NCI-H748 treated with DMSO at 0.1 percent for 48 hours (cell line): ENCODE results near the gene PIMREG.

Experiments used
- DNase-seq: peaks from one replicate; lab custom pipeline; 2025; lab: John Stamatoyannopoulos, UW

Gene PIMREG

DNA sequence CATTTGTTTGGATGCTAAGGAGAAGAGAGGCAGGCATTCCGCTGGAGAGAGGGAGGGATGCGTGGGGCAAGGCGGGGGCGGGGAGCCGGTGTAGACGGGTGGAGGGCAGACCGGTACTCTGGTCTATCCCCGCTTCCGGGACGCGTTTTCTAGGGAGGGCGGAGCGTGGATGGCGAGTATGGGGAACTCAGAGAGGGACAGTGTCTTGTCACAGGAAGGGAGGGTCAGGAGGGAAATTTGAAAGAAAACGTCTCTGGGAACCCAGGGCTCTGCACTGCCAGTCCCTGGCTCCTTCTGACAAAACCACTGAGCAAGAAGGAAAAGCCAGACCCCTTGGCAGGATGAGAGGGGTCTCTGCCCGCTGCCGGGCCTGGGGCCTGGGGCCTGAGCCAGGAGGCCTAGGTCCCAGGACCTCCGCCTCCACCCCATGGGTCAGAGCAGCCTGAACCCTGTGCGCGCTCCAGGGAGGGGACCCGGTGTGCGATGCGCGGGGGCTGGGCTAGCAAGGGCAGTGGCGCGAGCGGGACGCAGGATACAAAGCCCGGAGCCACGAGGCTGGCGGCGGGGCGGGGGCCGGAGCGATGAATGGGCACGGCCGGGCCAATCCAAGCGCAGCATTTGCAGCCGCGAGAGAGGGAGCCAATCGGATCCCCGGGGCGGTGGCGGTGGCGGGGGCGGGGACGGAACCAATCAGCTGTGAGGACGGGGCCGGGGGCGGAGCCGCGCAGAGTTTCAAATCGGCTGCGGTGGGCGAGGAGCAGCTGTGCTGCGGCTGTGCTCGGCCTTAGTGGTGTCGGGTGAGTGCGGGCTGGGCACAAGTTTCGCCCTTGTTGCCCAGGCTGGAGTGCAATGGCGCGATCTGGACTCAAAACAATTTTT is at the start of gene PIMREG:
Gene PIMREG (plus strand): TSS at position 764 of the 879 bp plus-strand sequence. CDS start 656 bp downstream, outside the sequence.
- DNase-seq: peak; percentile 99

GRCh38 chr17:6398955-6399354 is 45.3 kb upstream of the PIMREG start:
- DNase-seq: no peak

DNA sequence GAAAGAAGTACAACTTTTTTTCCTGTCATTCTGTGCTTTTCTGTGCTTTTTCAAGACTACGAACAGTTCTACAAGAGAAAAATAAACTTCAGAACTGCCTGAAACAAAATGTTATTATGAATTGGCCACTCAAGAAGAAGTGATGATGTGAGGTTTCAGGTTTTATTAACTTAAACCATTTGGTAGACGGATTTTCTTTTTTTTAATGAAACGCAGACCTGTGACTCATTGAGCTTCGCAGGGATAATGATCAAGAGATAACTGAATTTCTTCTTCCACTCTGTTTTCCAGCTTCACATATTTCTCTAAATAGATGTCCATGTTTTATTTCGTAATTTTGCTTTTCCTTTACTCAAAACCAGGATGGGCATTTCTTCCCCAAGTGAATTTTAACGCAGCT is 42.0 kb upstream of the PIMREG start:
- DNase-seq: no peak

DNA sequence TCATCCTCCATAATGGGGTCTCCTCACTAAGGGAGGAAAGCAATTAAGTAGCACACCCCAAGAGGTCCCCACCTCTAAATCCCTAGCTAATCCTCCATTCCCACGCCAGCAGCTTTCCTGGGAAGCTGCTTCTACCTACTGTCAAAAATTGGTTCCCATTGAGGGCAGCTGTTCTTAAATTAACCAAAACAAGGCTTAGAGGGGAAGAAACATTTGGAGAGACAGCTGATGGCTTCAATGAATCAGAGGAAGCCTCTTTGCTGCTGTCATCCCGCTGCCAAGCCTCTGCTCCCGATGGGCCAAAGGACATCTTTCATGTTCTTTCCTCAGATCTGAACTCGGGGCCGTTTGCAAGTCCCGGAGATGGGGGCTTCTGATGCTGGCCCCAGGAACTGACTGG is 36.0 kb upstream of the PIMREG start:
- no peak for DNase-seq

DNA sequence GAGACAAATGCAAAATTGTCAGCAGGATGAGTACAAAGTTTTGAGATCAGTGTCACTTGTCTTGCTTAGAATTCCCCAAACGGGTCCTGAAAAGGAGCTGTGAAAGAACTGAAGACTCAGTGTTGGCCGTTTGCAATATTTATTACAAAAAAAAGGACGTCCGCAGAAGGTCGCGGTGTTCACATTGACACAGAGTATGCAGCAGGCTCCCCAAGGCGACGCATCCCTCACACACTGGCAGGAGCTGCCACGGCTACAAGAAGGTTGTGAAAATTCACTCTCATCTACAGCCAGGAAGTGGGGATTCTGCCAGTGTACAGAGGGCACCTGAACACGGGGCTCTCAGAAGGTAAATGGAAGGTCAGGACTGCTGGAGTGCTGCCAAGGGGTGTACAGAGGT is 35.5 kb upstream of the PIMREG start:
- DNase-seq: no peak

GRCh38 chr17:6413065-6413464 is 31.2 kb upstream of the PIMREG start:
- DNase-seq: peak; percentile 75

DNA sequence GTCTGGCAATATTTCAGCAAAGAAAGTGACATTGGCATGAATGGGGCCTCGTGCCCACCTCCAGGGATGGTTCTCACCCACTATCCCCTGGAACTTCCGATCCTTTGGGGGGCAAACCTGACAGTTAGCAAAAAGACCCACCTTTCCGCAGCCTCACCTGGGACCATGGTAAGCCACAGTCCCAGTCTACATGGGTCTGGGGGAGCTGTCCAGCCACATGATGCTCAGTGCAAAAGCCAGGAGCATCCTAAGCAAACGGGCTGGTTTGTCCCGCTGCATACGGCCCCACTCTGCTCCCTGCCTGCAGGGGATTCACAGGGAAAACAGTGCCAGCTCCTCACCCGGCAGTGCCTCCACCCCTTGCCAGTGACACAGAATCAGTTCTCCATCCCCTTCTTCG is 28.6 kb upstream of the PIMREG start:
- DNase-seq: no peak

DNA sequence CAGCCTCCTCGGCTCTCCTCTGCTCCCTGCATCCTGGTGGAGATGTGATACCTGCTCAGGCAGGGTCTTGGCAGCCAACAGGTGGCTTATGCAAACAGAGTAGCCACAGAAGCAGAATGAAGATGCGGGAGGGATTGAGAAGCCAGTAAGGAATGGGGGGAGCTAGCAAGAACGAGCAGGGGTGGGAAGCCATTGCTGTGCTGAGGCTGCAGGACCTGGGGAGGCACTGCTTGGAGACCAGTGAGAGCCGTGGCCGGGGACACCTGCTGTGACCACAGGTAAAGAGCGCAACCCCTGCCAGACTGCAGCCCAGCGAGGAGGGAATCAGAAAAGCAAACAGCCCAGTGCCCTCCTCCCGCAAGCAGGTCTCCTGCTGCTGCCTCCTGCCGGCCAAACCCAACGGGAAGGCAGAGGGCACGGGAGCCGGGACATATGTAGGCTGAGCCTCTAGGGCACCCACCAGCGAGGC is 24.0 kb upstream of the PIMREG start:
- no peak for DNase-seq

GRCh38 chr17:6421700-6422604 is 22.3 kb upstream of the PIMREG start:
- DNase-seq: peak; percentile 59

- DNase-seq: no peak
These were observed 21.5 kb upstream of the PIMREG start for GRCh38 chr17:6422654-6423241.

- no peak for DNase-seq
These were observed 20.3 kb upstream of the PIMREG start for GRCh38 chr17:6423931-6424330.

DNA sequence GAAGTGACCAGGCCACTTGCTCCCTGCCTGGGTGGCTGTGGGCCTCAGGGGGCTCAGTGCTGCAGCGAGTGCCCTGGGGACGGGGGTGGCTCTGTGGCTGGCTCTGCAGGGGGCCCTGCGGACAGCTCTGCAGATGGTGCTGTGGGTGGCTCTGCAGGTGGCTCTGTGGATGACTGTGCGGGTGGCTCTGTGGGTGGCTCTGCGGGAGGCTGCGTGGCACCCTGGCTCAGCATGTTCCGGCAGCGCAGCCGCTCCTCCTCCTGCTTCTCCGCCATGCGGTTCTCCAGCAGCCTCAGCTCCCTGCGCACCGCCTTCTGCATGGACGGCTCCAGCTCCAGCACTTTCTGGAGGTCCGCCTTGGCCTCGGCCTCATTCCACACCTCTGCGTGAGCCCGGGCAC is 18.8 kb upstream of the PIMREG start:
- DNase-seq: no peak

GRCh38 chr17:6426356-6427101 is 17.7 kb upstream of the PIMREG start:
- no peak for DNase-seq

- no peak for DNase-seq
These were observed 16.9 kb upstream of the PIMREG start for GRCh38 chr17:6427279-6427781.

DNA sequence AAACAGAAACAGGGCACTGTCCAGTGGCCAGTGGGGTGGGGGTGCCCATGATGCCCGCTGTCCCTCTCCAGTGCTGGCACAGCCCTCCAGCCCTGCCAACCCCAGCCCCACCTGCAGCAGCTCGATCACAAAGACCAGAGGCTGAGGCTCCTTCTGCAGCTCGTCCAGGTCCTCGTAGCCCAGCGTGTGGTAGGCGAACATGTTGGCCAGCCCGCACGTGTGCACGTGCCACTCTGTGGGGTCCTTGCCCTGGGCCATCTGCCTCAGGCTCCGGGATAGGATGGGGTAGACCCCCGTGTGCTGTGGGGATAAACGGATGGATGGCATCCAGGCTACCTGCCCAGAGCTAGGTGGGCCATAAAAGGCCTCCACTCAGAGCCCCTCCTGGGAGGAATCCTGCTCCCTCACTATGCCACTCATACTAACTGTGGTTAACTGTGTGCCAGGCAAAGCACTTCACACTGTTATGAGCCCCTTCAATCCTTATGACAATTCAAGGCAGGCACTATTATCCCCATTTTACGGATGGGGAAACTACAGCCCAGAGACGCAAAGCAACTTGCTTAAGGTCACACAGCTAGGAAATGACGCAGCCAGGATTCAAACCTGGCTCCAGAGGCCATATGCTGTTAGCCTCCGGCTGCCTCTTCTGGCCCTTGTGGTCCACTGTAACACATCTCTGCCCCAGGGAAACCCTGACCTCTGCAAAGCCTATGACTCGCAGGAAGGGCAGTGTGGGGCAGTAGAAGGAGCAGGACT is 15.9 kb upstream of the PIMREG start:
- DNase-seq: no peak

DNA sequence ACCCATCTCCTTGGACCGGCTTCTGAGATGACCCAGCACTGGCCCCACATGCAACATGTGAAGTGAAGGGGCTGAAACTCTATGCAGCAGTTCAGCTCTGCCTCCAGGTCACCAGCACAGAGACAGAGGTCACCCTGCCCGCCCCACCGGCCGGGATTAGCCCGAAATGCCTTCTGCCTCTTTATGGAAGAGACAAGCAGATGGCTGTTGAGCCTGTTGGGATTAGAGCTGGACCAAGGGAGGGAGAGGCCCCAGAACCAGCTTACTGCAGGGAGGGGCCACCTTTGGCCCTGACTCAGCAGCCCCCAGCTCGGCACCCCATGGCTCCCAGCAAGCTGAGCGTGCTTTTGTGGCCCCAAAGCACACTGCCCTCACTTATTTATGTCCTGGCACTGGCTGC is 15.0 kb upstream of the PIMREG start:
- no peak for DNase-seq

DNA sequence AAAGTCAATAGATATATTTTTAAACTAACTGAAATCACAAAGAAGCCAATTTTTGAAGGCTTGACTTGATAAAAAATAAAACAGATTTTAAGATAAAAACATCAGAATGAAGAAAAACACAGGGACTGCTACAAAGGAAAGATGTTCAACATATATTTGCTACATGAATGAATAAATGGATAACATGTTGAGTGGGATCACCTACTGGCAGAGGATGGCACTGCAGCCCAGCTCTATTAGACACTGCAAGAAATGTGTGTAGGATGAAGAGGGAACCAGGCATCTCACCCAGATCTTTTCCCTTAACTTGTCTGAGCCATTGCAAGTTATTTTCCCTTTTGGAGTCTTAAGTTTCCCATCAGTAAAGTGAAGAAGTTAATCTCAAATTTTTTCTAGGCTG is 13.5 kb upstream of the PIMREG start:
- DNase-seq: no peak

GRCh38 chr17:6435051-6435450 is 9.2 kb upstream of the PIMREG start, which contains the start of gene AIPL1:
AIPL1 (minus strand) TSS chr17:6435121; CDS start chr17:6435104, 17 bp downstream.
- no peak for DNase-seq

DNA sequence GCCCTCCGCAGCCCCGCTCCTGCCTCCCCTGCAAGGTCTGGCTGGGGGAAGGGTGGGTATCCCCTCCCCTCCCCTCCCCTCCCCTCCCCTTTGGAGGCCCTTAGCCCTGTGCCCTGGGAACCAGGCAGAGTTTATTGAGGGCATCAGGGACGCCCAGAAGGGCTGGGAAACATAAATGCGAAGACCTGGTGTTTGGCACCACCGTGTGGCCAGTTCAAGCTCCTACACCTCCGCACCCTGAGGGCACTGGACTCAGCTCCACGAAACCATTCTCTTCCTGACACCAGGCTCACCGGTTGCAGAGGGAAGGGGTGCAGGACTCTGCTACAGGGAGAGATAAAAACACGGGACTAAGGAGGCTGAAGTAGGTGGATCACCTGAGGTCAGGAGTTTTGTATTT is 8.3 kb upstream of the PIMREG start:
- peak; percentile 74 for DNase-seq

- peak; percentile 17 for DNase-seq
These were observed 6.8 kb upstream of the PIMREG start for GRCh38 chr17:6437466-6437865.

- no peak for DNase-seq
These were observed 6.3 kb upstream of the PIMREG start for GRCh38 chr17:6437956-6438355.
